GM21619 (cell line): ENCODE measurements around the gene VPS36.
"Not testable (repeated sequence)": the region's sequence is repeated elsewhere in the genome, so short reads cannot be mapped to it uniquely, and the experiment has no call there.

ENCODE experiments used
- ATAC-seq: cut with Tn5 transposase; IDR thresholded peaks from one replicate; pipeline ENCODE4 v1.9.1; 2021; ENCODE audit not compliant: unreplicated experiment

Gene VPS36

GRCh38 chr13:52383366-52383765 is 67.1 kb downstream of the VPS36 start:
- no peak for ATAC-seq

GRCh38 chr13:52378312-52378711 is 72.1 kb downstream of the VPS36 start:
- no peak for ATAC-seq

- ATAC-seq: no peak
Observed at GRCh38 chr13:52377898-52378297, 72.5 kb downstream of the VPS36 start.

GRCh38 chr13:52374873-52375411 is 75.5 kb downstream of the VPS36 start:
- no peak for ATAC-seq

GRCh38 chr13:52374389-52374788 is 76.0 kb downstream of the VPS36 start:
- ATAC-seq: no peak

- ATAC-seq: not testable (repeated sequence)
Observed at GRCh38 chr13:52373277-52373676, 77.2 kb downstream of the VPS36 start.

GRCh38 chr13:52371736-52372247 is 78.6 kb downstream of the VPS36 start:
- no peak for ATAC-seq

- no peak for ATAC-seq
Observed at GRCh38 chr13:52366291-52366690, 84.1 kb downstream of the VPS36 start.
